WTC11 (cell line): Measurements from ENCODE around the gene FAM107A. TPM values are rescaled to one million over a fixed set of nuclear protein-coding genes. Genes with fewer than 3 reads are reported as not detected.

Experiments
- ATAC-seq: fragments of 200-7000 bp; cut with Tn5 transposase; 2 replicates; pipeline ENCODE4 v1.10.0; 2021; ENCODE audit warnings: mild to moderate bottlenecking, moderate library complexity
- CTCF ChIA-PET: fragments of 300-600 bp; sonication (Branson Sonifier 250); formaldehyde crosslinking; loops from one replicate; lab custom pipeline; 2021; ENCODE audit warnings: antibody characterized with exemption; lab: Charles Lee
- POLR2A ChIA-PET: fragments of 350-600 bp; sonication (Branson Sonifier 250); formaldehyde crosslinking; loops from one replicate; lab custom pipeline; 2021; ENCODE audit warnings: antibody characterized with exemption; lab: Charles Lee
- DNase-seq: peaks from one replicate; pipeline ENCODE4 v3.0.0; 2021; ENCODE audit warnings: low spot score
- H3K27ac Mint-ChIP-seq: 2 replicates; pipeline ENCODE4 v1.8.0; 2021; ENCODE audit warnings: mixed read lengths
- H3K27me3 Mint-ChIP-seq: 2 replicates; pipeline ENCODE4 v1.8.0; 2021; ENCODE audit warnings: low read depth, mild to moderate bottlenecking, moderate library complexity, mixed read lengths
- H3K36me3 Mint-ChIP-seq: 2 replicates; pipeline ENCODE4 v1.8.0; 2021; ENCODE audit warnings: mixed read lengths
- H3K4me1 Mint-ChIP-seq: 2 replicates; pipeline ENCODE4 v1.8.0; 2022; ENCODE audit warnings: mixed read lengths
- H3K4me3 Mint-ChIP-seq: 2 replicates; pipeline ENCODE4 v1.8.0; 2021; ENCODE audit warnings: mild to moderate bottlenecking, moderate library complexity, mixed read lengths
- H3K9me3 Mint-ChIP-seq: 2 replicates; pipeline ENCODE4 v1.8.0; 2021; ENCODE audit warnings: mixed read lengths
- AFF4 ChIP-seq: sonication (generic); formaldehyde crosslinking; IDR thresholded peaks from 2 replicates; pipeline ENCODE4 v1.8.1; 2023; ENCODE audit warnings: mild to moderate bottlenecking, missing genetic modification reagents, borderline replicate concordance
- ATF3 ChIP-seq: sonication (generic); formaldehyde crosslinking; conservative IDR thresholded peaks from 2 replicates; pipeline ENCODE4 v1.8.1; 2022; ENCODE audit warnings: mild to moderate bottlenecking, missing genetic modification reagents
- EMX1 ChIP-seq: fragments of 250-450 bp; sonication (Bioruptor Pico); IDR thresholded peaks from 2 replicates; pipeline ENCODE4 v1.8.0; 2021; ENCODE audit warnings: mild to moderate bottlenecking
- ETV6 ChIP-seq: sonication (generic); formaldehyde crosslinking; IDR thresholded peaks from 2 replicates; pipeline ENCODE4 v1.8.1; 2022; ENCODE audit warnings: mild to moderate bottlenecking, missing genetic modification reagents
- FOXP4 ChIP-seq: sonication (generic); formaldehyde crosslinking; IDR thresholded peaks from 2 replicates; pipeline ENCODE4 v1.8.0; 2022; ENCODE audit warnings: mild to moderate bottlenecking, missing genetic modification reagents
- IRF1 ChIP-seq: sonication (generic); formaldehyde crosslinking; IDR thresholded peaks from 2 replicates; pipeline ENCODE4 v1.8.0; 2023; ENCODE audit warnings: missing genetic modification reagents
- JAZF1 ChIP-seq: fragments of 250-450 bp; sonication (Bioruptor Pico); IDR thresholded peaks from 2 replicates; pipeline ENCODE4 v1.9.0; 2021; ENCODE audit warnings: moderate library complexity, mild to moderate bottlenecking, inconsistent platforms
- NFYB ChIP-seq: sonication (generic); formaldehyde crosslinking; conservative IDR thresholded peaks from 2 replicates; pipeline ENCODE4 v1.8.0; 2022; ENCODE audit warnings: low read depth, missing genetic modification reagents
- NR2C2 ChIP-seq: sonication (generic); formaldehyde crosslinking; IDR thresholded peaks from 2 replicates; pipeline ENCODE4 v1.8.0; 2022; ENCODE audit warnings: mild to moderate bottlenecking, missing genetic modification reagents
- OVOL2 ChIP-seq: fragments of 250-450 bp; sonication (Bioruptor Pico); IDR thresholded peaks from 2 replicates; pipeline ENCODE4 v1.9.0; 2021; ENCODE audit warnings: mild to moderate bottlenecking, borderline replicate concordance
- PRRX2 ChIP-seq: fragments of 250-450 bp; sonication (Bioruptor Pico); IDR thresholded peaks from 2 replicates; pipeline ENCODE4 v1.8.0; 2021; ENCODE audit warnings: mild to moderate bottlenecking
- RORB ChIP-seq: fragments of 250-450 bp; sonication (Bioruptor Pico); IDR thresholded peaks from 2 replicates; pipeline ENCODE4 v1.9.0; 2021; ENCODE audit warnings: mild to moderate bottlenecking
- SOX15 ChIP-seq: fragments of 250-450 bp; sonication (Bioruptor Pico); IDR thresholded peaks from 2 replicates; pipeline ENCODE4 v1.9.0; 2021; ENCODE audit warnings: mild to moderate bottlenecking
- SP1 ChIP-seq: sonication (generic); formaldehyde crosslinking; conservative IDR thresholded peaks from 2 replicates; pipeline ENCODE4 v1.8.1; 2022; ENCODE audit warnings: missing genetic modification reagents
- TEAD1 ChIP-seq: sonication (generic); formaldehyde crosslinking; IDR thresholded peaks from 2 replicates; pipeline ENCODE4 v1.8.0; 2022; ENCODE audit warnings: mild to moderate bottlenecking, missing genetic modification reagents
- ZNF121 ChIP-seq: sonication (generic); formaldehyde crosslinking; IDR thresholded peaks from 2 replicates; pipeline ENCODE4 v1.8.0; 2023; ENCODE audit warnings: missing genetic modification reagents
- ZNF232 ChIP-seq: sonication (generic); formaldehyde crosslinking; IDR thresholded peaks from 2 replicates; pipeline ENCODE4 v1.8.0; 2022; ENCODE audit warnings: mild to moderate bottlenecking, missing genetic modification reagents
- ZNF317 ChIP-seq: sonication (generic); formaldehyde crosslinking; IDR thresholded peaks from 2 replicates; pipeline ENCODE4 v1.8.1; 2023; ENCODE audit warnings: low read depth, mild to moderate bottlenecking, moderate library complexity, missing genetic modification reagents, borderline replicate concordance
- ZSCAN18 ChIP-seq: fragments of 250-450 bp; sonication (Bioruptor Pico); IDR thresholded peaks from 2 replicates; pipeline ENCODE4 v2.1.2; 2022; ENCODE audit warnings: mild to moderate bottlenecking, moderate library complexity
- total RNA-seq: library from RNA; stranded (reverse); gene quantifications from 3 replicates; pipeline ENCODE4 v1.2.3, GENCODE V29; 2021

FAM107A gene
- total RNA-seq, 1 experiment from 2014 or later: 0.31 TPM

GRCh38 chr3:58580826-58581327, 3.7 kb upstream of the FAM107A start (continued):
- TF ChIP-seq FOXP4: no peak

- peaks cover 6% of the 10 kb centered on the region for H3K27me3 Mint-ChIP-seq
- no peak for TF ChIP-seq ATF3 (CRISPR knock-in tag)
- no peak for TF ChIP-seq OVOL2
- no peak for TF ChIP-seq NR2C2 (CRISPR knock-in tag)
- TF ChIP-seq NFYB: no peak
- TF ChIP-seq ZSCAN18 (CRISPR knock-in tag): no peak
- no peak for TF ChIP-seq SP1 (CRISPR knock-in tag)
- no peak for TF ChIP-seq PRRX2 (CRISPR knock-in tag)
- no peak for TF ChIP-seq IRF1 (CRISPR knock-in tag)
- no peak for TF ChIP-seq TEAD1 (CRISPR knock-in tag)
- no peak for TF ChIP-seq AFF4
- no peak for TF ChIP-seq ZNF317 (CRISPR knock-in tag)
- TF ChIP-seq EMX1 (CRISPR knock-in tag): no peak
- no peak for TF ChIP-seq SOX15 (CRISPR knock-in tag)
- TF ChIP-seq ZNF121 (CRISPR knock-in tag): no peak
- TF ChIP-seq ZNF232 (CRISPR knock-in tag): no peak
- TF ChIP-seq JAZF1 (CRISPR knock-in tag): no peak
- TF ChIP-seq ETV6 (CRISPR knock-in tag): no peak
- no peak for TF ChIP-seq RORB (CRISPR knock-in tag)
- TF ChIP-seq, all 79 proteins: peak for 0
- ATAC-seq (no peak), DNase-seq (no peak)
- H3K9me3 Mint-ChIP-seq: no peaks in the 10 kb centered on the region
- H3K4me1 Mint-ChIP-seq: peaks cover 39% of the 10 kb centered on the region
- no peaks in the 10 kb centered on the region for H3K36me3 Mint-ChIP-seq
- no peak overlapping the region for H3K27ac Mint-ChIP-seq
- POLR2A ChIA-PET: no interaction called here
- no peak overlapping the region for H3K4me3 Mint-ChIP-seq
- CTCF ChIA-PET: no interaction called here
Observed at GRCh38 chr3:58578873-58579272, 1.7 kb upstream of the FAM107A start.
